IMR-90 (cell line): ENCODE measurements around the gene ZMIZ1. TPM values are rescaled to one million over a fixed set of nuclear protein-coding genes. Genes with fewer than 3 reads are reported as not detected.

Experiments used
- ATAC-seq: fragments of 200-7000 bp; cut with Tn5 transposase; 2 replicates; pipeline ENCODE4 v1.9.1; 2020; ENCODE audit warnings: low read depth, mild to moderate bottlenecking, moderate library complexity
- BruUV-seq: library from RNA; stranded (reverse); fragments of 400-500 nt; replicated peaks from 2 replicates; lab custom pipeline; 2021; lab: Mats Ljungman, UMichigan
- CTCF ChIA-PET: fragments of 300-600 bp; formaldehyde crosslinking; extraction: SDS; loops from one replicate; lab custom pipeline; 2021; ENCODE audit warnings: antibody characterized with exemption; lab: Yijun Ruan, JAX
- POLR2A ChIA-PET: fragments of 300-600 bp; sonication (Branson Sonifier 250); formaldehyde crosslinking; loops from one replicate; lab custom pipeline; 2022; ENCODE audit warnings: antibody characterized with exemption; ENCODE audit not compliant: unreplicated experiment; lab: Charles Lee
- DNase-seq: peaks from one replicate; pipeline ENCODE4 v3.0.0; 2013
- H2AFZ ChIP-seq: replicated peaks from 2 replicates; pipeline ENCODE3; 2013; ENCODE audit warnings: low read length, mild to moderate bottlenecking; ENCODE audit not compliant: poor library complexity
- H2AK5ac ChIP-seq: 2 replicates; pipeline ENCODE4 v1.6.1; 2013; ENCODE audit warnings: low read depth, low read length, inconsistent platforms
- H2AK9ac ChIP-seq: replicated peaks from 2 replicates; pipeline ENCODE3; 2013; ENCODE audit warnings: mild to moderate bottlenecking, low read depth, low read length, moderate library complexity; ENCODE audit not compliant: poor library complexity
- H2BK120ac ChIP-seq: 2 replicates; pipeline ENCODE4 v1.6.1; 2013; ENCODE audit warnings: low read depth, low read length, inconsistent platforms
- H2BK15ac ChIP-seq: 3 replicates; pipeline ENCODE4 v1.6.1; 2013; ENCODE audit warnings: low read depth, low read length, inconsistent platforms
- H2BK20ac ChIP-seq: 2 replicates; pipeline ENCODE4 v1.6.1; 2013; ENCODE audit warnings: low read depth, mild to moderate bottlenecking, inconsistent platforms, low read length, moderate library complexity
- H2BK5ac ChIP-seq: 2 replicates; pipeline ENCODE4 v1.6.1; 2013; ENCODE audit warnings: mild to moderate bottlenecking, low read depth, low read length, inconsistent platforms; ENCODE audit not compliant: poor library complexity, severe bottlenecking
- H3K14ac ChIP-seq: replicated peaks from 2 replicates; pipeline ENCODE4 v1.6.1; 2013; ENCODE audit warnings: low read depth, low read length, inconsistent platforms
- H3K18ac ChIP-seq: 2 replicates; pipeline ENCODE4 v1.6.1; 2013; ENCODE audit warnings: low read depth, low read length, control low read depth
- H3K23ac ChIP-seq: 2 replicates; pipeline ENCODE4 v1.6.1; 2013; ENCODE audit warnings: low read depth, low read length, inconsistent platforms
- H3K27ac ChIP-seq: 2 replicates; pipeline ENCODE4 v1.5.1; 2013; ENCODE audit warnings: mild to moderate bottlenecking, control low read depth, low read length; ENCODE audit not compliant: insufficient read depth
- H3K27me3 ChIP-seq: 2 replicates; pipeline ENCODE4 v1.6.1; 2013; ENCODE audit warnings: low read length; ENCODE audit not compliant: control insufficient read depth, insufficient read depth
- H3K36me3 ChIP-seq: 2 replicates; pipeline ENCODE4 v1.6.1; 2013; ENCODE audit warnings: low read length, mixed read lengths; ENCODE audit not compliant: control insufficient read depth, insufficient read depth
- H3K4ac ChIP-seq: 2 replicates; pipeline ENCODE4 v1.6.1; 2013; ENCODE audit warnings: low read depth, low read length, inconsistent platforms
- H3K4me1 ChIP-seq: 2 replicates; pipeline ENCODE4 v1.6.1; 2013; ENCODE audit warnings: low read length, mixed read lengths; ENCODE audit not compliant: control insufficient read depth, insufficient read depth
- H3K4me2 ChIP-seq: 2 replicates; pipeline ENCODE4 v1.6.1; 2013; ENCODE audit warnings: low read depth, mild to moderate bottlenecking, control low read depth, low read length, moderate library complexity
- H3K4me3 ChIP-seq: 2 replicates; pipeline ENCODE4 v1.5.1; 2013; ENCODE audit warnings: low read depth, mild to moderate bottlenecking, control low read depth, low read length, moderate library complexity; ENCODE audit not compliant: insufficient read depth
- H3K56ac ChIP-seq: 2 replicates; pipeline ENCODE4 v1.6.1; 2013; ENCODE audit warnings: low read length, inconsistent platforms; ENCODE audit not compliant: insufficient read depth; ENCODE audit errors: extremely low read depth
- H3K79me1 ChIP-seq, 2 experiments: 2 replicates each; pipeline ENCODE4 v1.6.1; 2013; ENCODE audit warnings: low read length in 2 of 2, inconsistent platforms in 1 of 2, low read depth in 1 of 2
- H3K9ac ChIP-seq: 2 replicates; pipeline ENCODE4 v1.6.1; 2013; ENCODE audit warnings: low read depth, low read length, control low read depth
- H3K9me1 ChIP-seq: 2 replicates; pipeline ENCODE4 v1.6.1; 2013; ENCODE audit warnings: low read length, inconsistent platforms; ENCODE audit not compliant: insufficient read depth
- H3K9me3 ChIP-seq: 2 replicates; pipeline ENCODE4 v1.6.1; 2013; ENCODE audit warnings: low read length; ENCODE audit not compliant: control insufficient read depth, insufficient read depth
- H4K20me1 ChIP-seq: 2 replicates; pipeline ENCODE4 v1.6.1; 2013; ENCODE audit warnings: low read length, inconsistent platforms; ENCODE audit not compliant: insufficient read depth
- H4K5ac ChIP-seq: 2 replicates; pipeline ENCODE4 v1.6.1; 2013; ENCODE audit warnings: mild to moderate bottlenecking, low read depth, low read length, control low read depth
- H4K8ac ChIP-seq, 2 experiments: 2 replicates each; pipeline ENCODE4 v1.6.1; 2013; ENCODE audit warnings: low read depth in 2 of 2, low read length in 2 of 2, control low read depth in 1 of 2, inconsistent platforms in 1 of 2
- H4K91ac ChIP-seq: 2 replicates; pipeline ENCODE4 v1.6.1; 2013; ENCODE audit warnings: low read depth, low read length, inconsistent platforms; ENCODE audit not compliant: insufficient read depth
- CEBPB ChIP-seq: IDR thresholded peaks from 2 replicates; pipeline ENCODE4 v1.6.1; 2012; ENCODE audit warnings: low read depth, low read length, improper control_type of control experiment
- CHD1 ChIP-seq: IDR thresholded peaks from 2 replicates; pipeline ENCODE4 v1.6.1; 2012; ENCODE audit warnings: low read depth, low read length, improper control_type of control experiment
- MAFK ChIP-seq: IDR thresholded peaks from 2 replicates; pipeline ENCODE4 v1.6.1; 2012; ENCODE audit warnings: low read depth, low read length, improper control_type of control experiment
- RCOR1 ChIP-seq: IDR thresholded peaks from 2 replicates; pipeline ENCODE4 v1.6.1; 2012; ENCODE audit warnings: mild to moderate bottlenecking, low read length, improper control_type of control experiment; ENCODE audit not compliant: insufficient replicate concordance
- WGBS, 2 experiments: methylation state at CpG; one replicate each; pipeline versions ENCODE4 v1.1.5 to v1.1.7; 2013; ENCODE audit warnings: missing lambda C conversion rate in 2 of 2; ENCODE audit not compliant: insufficient read length in 1 of 2; ENCODE audit errors: extremely low coverage in 2 of 2; 5-methylcytosine and 5-hydroxymethylcytosine counted together
- dilution Hi-C: fragments of 300-500 bp; cut with HindIII; formaldehyde crosslinking; loops from one replicate; pipeline ENCODE4 v1.14.3; 2018; ENCODE audit warnings: low sequenced_read_pairs; ENCODE audit not compliant: unreplicated experiment
- in situ Hi-C: fragments of 300-500 bp; cut with MboI; formaldehyde crosslinking; loops from 3 replicates; pipeline ENCODE4 v1.14.3; 2019; ENCODE audit warnings: low sequenced_read_pairs, inconsistent platforms, mixed read lengths
- intact Hi-C: fragments of 100-400 bp; cut with micrococcal nuclease; formaldehyde crosslinking; loops from 2 replicates; pipeline ENCODE4 v1.10.0; 2022
- polyA plus RNA-seq, 3 experiments: library from polyadenylated mRNA; depleted of rRNA; stranded (reverse); fragments of >200 nt; gene quantifications; 2 replicates each; pipeline ENCODE4 v1.2.3, GENCODE V29; 2012; ENCODE audit warnings: low replicate concordance in 1 of 3
- total RNA-seq: library from RNA; depleted of rRNA; stranded (reverse); fragments of >200 nt; gene quantifications from 2 replicates; pipeline ENCODE4 v1.2.3, GENCODE V29; 2012
- TF ChIP-seq, protein P1 (sequence below): conservative IDR thresholded peaks from 2 replicates; pipeline ENCODE4 v1.5.1; 2012; ENCODE audit warnings: mild to moderate bottlenecking, low read depth, low read length, improper control_type of control experiment

Gene ZMIZ1
- total and polyA plus RNA-seq, 2 of the 4 experiments (the other 2 are of a cell fraction), result 6.6 to 48.7 TPM

DNA sequence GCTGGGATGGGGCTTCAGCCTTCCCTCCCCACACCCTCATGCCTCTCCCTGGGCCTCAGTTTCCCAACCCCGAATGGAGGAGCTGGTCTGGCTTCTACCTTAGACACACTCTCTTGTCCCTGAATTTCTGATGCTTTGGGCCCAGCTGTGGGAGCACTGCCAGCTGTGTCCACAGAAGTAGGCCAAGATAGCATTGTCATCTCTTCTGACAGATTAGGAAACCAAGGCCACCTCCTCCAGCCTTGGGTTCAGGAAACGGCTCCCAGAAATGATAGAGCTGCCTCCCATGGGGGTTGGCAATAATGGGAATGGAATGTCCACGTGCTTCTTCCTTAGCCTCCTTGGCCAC is 279.8 kb downstream of the ZMIZ1 start:
- in situ Hi-C loops (no loop called here), intact Hi-C loops (no loop called here)
- POLR2A ChIA-PET, result no interaction called here

More for the DNA sequence above, 279.8 kb downstream of the ZMIZ1 start:
- peak overlapping the region; percentile 71 to 87; a peak in 2 of 4 replicates for H4K8ac ChIP-seq
- WGBS, 2 experiments, result 80% methylated on average over 1 of the region's 3 CpGs; no CpG with 5 or more reads in 1 of the 2 experiments
- H3K56ac ChIP-seq, result no peak overlapping the region
- H3K9me3 ChIP-seq, result no peaks in the 10 kb centered on the region
- peak overlapping the region; percentile 90 for H3K9ac ChIP-seq
- peaks cover 30 to 47% of the 10 kb centered on the region in 2 experiments for H3K79me1 ChIP-seq
- 0 out of 2 replicates have a peak overlapping the region, but pooled peaks have one; percentile 17 for H3K18ac ChIP-seq
- H3K27ac ChIP-seq, result peak overlapping the region; percentile 70
- H3K4me1 ChIP-seq, result peaks cover 15% of the 10 kb centered on the region
- H2AK5ac ChIP-seq, result peak overlapping the region; percentile 82; the same call in 1 of the 2 replicates
- no peak overlapping the region for H2AFZ ChIP-seq
- H3K27me3 ChIP-seq, result no peaks in the 10 kb centered on the region
- no peak overlapping the region for H2BK120ac ChIP-seq
- ATAC-seq (no peak), DNase-seq (no peak)
- peak overlapping the region; percentile 95 for H2AK9ac ChIP-seq
- H3K4me3 ChIP-seq, result peak overlapping the region; percentile 90
- BruUV-seq, result no TSS peak
- H2BK5ac ChIP-seq, result peak overlapping the region; percentile 59
- H2BK20ac ChIP-seq, result no peak overlapping the region
- H3K36me3 ChIP-seq, result peaks cover 42% of the 10 kb centered on the region
- H4K91ac ChIP-seq, result peak overlapping the region; percentile 54
- peaks cover 45% of the 10 kb centered on the region for H4K20me1 ChIP-seq
- H3K9me1 ChIP-seq, result peaks cover 20% of the 10 kb centered on the region
- peak overlapping the region; percentile 97 for H3K4me2 ChIP-seq
- CTCF ChIA-PET, result no interaction called here
- 0 out of 3 replicates have a peak overlapping the region, but pooled peaks have one; percentile 0 for H2BK15ac ChIP-seq
- peak overlapping the region; percentile 79 for H3K4ac ChIP-seq
- dilution Hi-C loops, result no loop called here
- H4K5ac ChIP-seq, result peak overlapping the region; percentile 64; the same call in 1 of the 2 replicates
- TF ChIP-seq RCOR1 (no peak), CHD1 (no peak), MAFK (no peak), CEBPB (no peak)
- TF ChIP-seq, protein P1, sequence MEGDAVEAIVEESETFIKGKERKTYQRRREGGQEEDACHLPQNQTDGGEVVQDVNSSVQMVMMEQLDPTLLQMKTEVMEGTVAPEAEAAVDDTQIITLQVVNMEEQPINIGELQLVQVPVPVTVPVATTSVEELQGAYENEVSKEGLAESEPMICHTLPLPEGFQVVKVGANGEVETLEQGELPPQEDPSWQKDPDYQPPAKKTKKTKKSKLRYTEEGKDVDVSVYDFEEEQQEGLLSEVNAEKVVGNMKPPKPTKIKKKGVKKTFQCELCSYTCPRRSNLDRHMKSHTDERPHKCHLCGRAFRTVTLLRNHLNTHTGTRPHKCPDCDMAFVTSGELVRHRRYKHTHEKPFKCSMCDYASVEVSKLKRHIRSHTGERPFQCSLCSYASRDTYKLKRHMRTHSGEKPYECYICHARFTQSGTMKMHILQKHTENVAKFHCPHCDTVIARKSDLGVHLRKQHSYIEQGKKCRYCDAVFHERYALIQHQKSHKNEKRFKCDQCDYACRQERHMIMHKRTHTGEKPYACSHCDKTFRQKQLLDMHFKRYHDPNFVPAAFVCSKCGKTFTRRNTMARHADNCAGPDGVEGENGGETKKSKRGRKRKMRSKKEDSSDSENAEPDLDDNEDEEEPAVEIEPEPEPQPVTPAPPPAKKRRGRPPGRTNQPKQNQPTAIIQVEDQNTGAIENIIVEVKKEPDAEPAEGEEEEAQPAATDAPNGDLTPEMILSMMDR, result no peak
- peak overlapping the region; percentile 94 for H3K14ac ChIP-seq
- peak overlapping the region; percentile 89 for H3K23ac ChIP-seq
